Erythroblast (primary cell): ENCODE measurements around the gene ARMS2.

ENCODE experiments used
- GATA1 ChIP-seq: IDR thresholded peaks from 2 replicates; pipeline ENCODE4 v1.6.1; 2011; ENCODE audit warnings: low read depth, mild to moderate bottlenecking, control low read depth, low read length, moderate library complexity
- POLR2A ChIP-seq: IDR thresholded peaks from 2 replicates; pipeline ENCODE4 v1.6.1; 2011; ENCODE audit warnings: mild to moderate bottlenecking, low read length

DNA sequence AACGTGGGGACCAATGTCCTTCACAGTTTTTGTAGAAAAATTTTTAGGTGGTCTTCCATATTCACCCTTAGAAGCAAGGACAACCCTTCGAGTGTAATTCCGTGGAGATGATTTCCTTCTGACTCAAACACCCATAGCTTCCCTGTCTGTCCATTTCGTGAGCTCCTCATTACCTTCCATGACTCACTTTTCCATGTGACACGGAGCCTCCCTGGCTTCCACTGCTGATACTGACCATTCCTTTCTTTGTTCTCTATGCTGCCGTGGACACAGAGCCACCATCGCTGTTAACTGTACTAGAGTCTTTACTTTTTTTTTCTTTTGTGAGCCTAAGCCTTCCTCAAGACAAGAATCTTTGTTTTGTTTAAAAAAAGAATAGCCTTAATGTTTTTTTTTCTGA is 12.5 kb upstream of the ARMS2 start:
- TF ChIP-seq POLR2A (no peak), GATA1 (no peak)
